GM12878 (cell line): ENCODE measurements around the gene PID1. TPM values are rescaled to one million over a fixed set of nuclear protein-coding genes. Genes with fewer than 3 reads are reported as not detected.

Source experiments
- ATAC-seq: fragments of 200-7000 bp; cut with Tn5 transposase; 3 replicates; pipeline ENCODE4 v1.9.1; 2020; ENCODE audit warnings: mild to moderate bottlenecking, moderate library complexity
- BruUV-seq: library from RNA; stranded (reverse); fragments of 400-500 nt; replicated peaks from 2 replicates; lab custom pipeline; 2021; lab: Mats Ljungman, UMichigan
- CTCF ChIA-PET: fragments of 300-600 bp; sonication (Branson Sonifier 250); formaldehyde crosslinking; extraction: SDS; loops from one replicate; lab custom pipeline; 2021; ENCODE audit warnings: inconsistent platforms; lab: Yijun Ruan, JAX
- POLR2A ChIA-PET: fragments of 350-600 bp; formaldehyde crosslinking; extraction: SDS; loops from one replicate; lab custom pipeline; 2021; ENCODE audit warnings: inconsistent platforms; lab: Charles Lee
- RAD21 ChIA-PET: fragments of 300-600 bp; sonication (Branson Sonifier 250); formaldehyde crosslinking; loops from one replicate; lab custom pipeline; 2023; ENCODE audit warnings: antibody characterized with exemption; ENCODE audit not compliant: unreplicated experiment; lab: Charles Lee
- SMC1A ChIA-PET: fragments of 300-600 bp; sonication (Branson Sonifier 250); formaldehyde crosslinking; loops from one replicate; lab custom pipeline; 2023; ENCODE audit not compliant: unreplicated experiment, uncharacterized antibody; lab: Charles Lee
- DNase-seq: peaks from one replicate; pipeline ENCODE4 v3.0.0-alpha.2; 2011; ENCODE audit warnings: low read depth, low spot score
- FAIRE-seq: peaks from 3 replicates; lab custom pipeline; 2011; peaks lifted over from hg19 to GRCh38; lab: Jason Lieb, UNC
- H2AFZ ChIP-seq: 2 replicates; pipeline ENCODE4 v1.6.0; 2011; ENCODE audit warnings: low read depth, low read length, control low read depth; ENCODE audit not compliant: control insufficient read depth
- H3K27ac ChIP-seq: 2 replicates; pipeline ENCODE4 v1.5.1; 2011; ENCODE audit warnings: control low read depth; ENCODE audit not compliant: control insufficient read depth, insufficient read depth
- H3K27me3 ChIP-seq, 2 experiments: replicated peaks in 1 of 2; 2 replicates each; pipeline versions ENCODE4 v1.6.0 to v1.6.1; 2011; ENCODE audit warnings: low read length in 1 of 2; ENCODE audit not compliant: control insufficient read depth in 2 of 2, insufficient read depth in 2 of 2
- H3K36me3 ChIP-seq, 2 experiments: 2 replicates each; pipeline ENCODE4 v1.5.1; 2011; ENCODE audit warnings: low read length in 1 of 2; ENCODE audit not compliant: control insufficient read depth in 2 of 2, insufficient read depth in 2 of 2
- H3K4me1 ChIP-seq: 2 replicates; pipeline ENCODE4 v1.6.1; 2011; ENCODE audit warnings: mild to moderate bottlenecking, low read length, moderate library complexity, mixed read lengths; ENCODE audit not compliant: control insufficient read depth, insufficient read depth
- H3K4me2 ChIP-seq: 2 replicates; pipeline ENCODE4 v1.6.0; 2011; ENCODE audit warnings: control low read depth; ENCODE audit not compliant: control insufficient read depth, insufficient read depth
- H3K4me3 ChIP-seq: fragments of 200-600 bp; sonication (generic); 2 replicates; pipeline ENCODE4 v1.5.1; 2016
- H3K79me2 ChIP-seq: 2 replicates; pipeline ENCODE4 v1.6.0; 2011; ENCODE audit warnings: low read length; ENCODE audit not compliant: control insufficient read depth, insufficient read depth
- H3K9ac ChIP-seq: 2 replicates; pipeline ENCODE4 v1.8.0; 2011; ENCODE audit warnings: low read length, control low read depth, mixed read lengths; ENCODE audit not compliant: control insufficient read depth, insufficient read depth
- H3K9me3 ChIP-seq: replicated peaks from 3 replicates; pipeline ENCODE4 v1.5.1; 2011; ENCODE audit warnings: mild to moderate bottlenecking, low read length; ENCODE audit not compliant: control insufficient read depth, insufficient read depth
- H4K20me1 ChIP-seq: 2 replicates; pipeline ENCODE4 v1.6.0; 2011; ENCODE audit not compliant: control insufficient read depth, insufficient read depth
- BHLHE40 ChIP-seq, 2 experiments: fragments of 450-650 bp in 1 of 2; IDR thresholded peaks; 2 replicates each; pipeline ENCODE4 v1.6.1; 2011 to 2017; ENCODE audit warnings: low read depth in 2 of 2, borderline replicate concordance in 1 of 2, improper control_type of control experiment in 1 of 2, low read length in 1 of 2, mild to moderate bottlenecking in 1 of 2
- CEBPB ChIP-seq, 2 experiments: fragments of 150-350 bp in 1 of 2; IDR thresholded peaks; 2 replicates each; pipeline ENCODE4 v1.6.1; 2012 to 2014; ENCODE audit warnings: low read depth in 2 of 2, low read length in 2 of 2, borderline replicate concordance in 1 of 2, inconsistent platforms in 1 of 2
- CHD1 ChIP-seq: IDR thresholded peaks from 2 replicates; pipeline ENCODE4 v1.6.1; 2012; ENCODE audit warnings: low read depth, low read length, improper control_type of control experiment
- IRF4 ChIP-seq: IDR thresholded peaks from 2 replicates; pipeline ENCODE4 v1.6.1; 2011; ENCODE audit warnings: low read depth, low read length
- KLF5 ChIP-seq: fragments of 450-650 bp; IDR thresholded peaks from 2 replicates; pipeline ENCODE4 v1.6.1; 2014; ENCODE audit warnings: mild to moderate bottlenecking; ENCODE audit not compliant: partially characterized antibody
- LARP7 ChIP-seq: fragments of 450-650 bp; IDR thresholded peaks from 2 replicates; pipeline ENCODE4 v1.6.1; 2017; ENCODE audit warnings: mild to moderate bottlenecking
- MTA3 ChIP-seq: IDR thresholded peaks from 2 replicates; pipeline ENCODE4 v1.6.1; 2012; ENCODE audit warnings: low read length, inconsistent platforms, borderline replicate concordance
- NRF1 ChIP-seq: conservative IDR thresholded peaks from 2 replicates; pipeline ENCODE4 v1.6.1; 2011; ENCODE audit warnings: mild to moderate bottlenecking, low read depth, low read length, improper control_type of control experiment
- RAD51 ChIP-seq: fragments of 450-650 bp; IDR thresholded peaks from 2 replicates; pipeline ENCODE4 v1.6.1; 2016; ENCODE audit warnings: moderate library complexity, mild to moderate bottlenecking, inconsistent platforms
- SMARCA5 ChIP-seq: fragments of 450-650 bp; IDR thresholded peaks from 2 replicates; pipeline ENCODE4 v1.6.1; 2017; ENCODE audit warnings: mild to moderate bottlenecking
- SUPT20H ChIP-seq: IDR thresholded peaks from 2 replicates; pipeline ENCODE4 v1.6.1; 2011; ENCODE audit warnings: low read depth, mild to moderate bottlenecking, low read length, moderate library complexity, borderline replicate concordance; ENCODE audit not compliant: control insufficient read depth
- YY1 ChIP-seq: IDR thresholded peaks from 2 replicates; pipeline ENCODE4 v1.6.1; 2011; ENCODE audit warnings: low read depth, mild to moderate bottlenecking, low read length
- ZNF24 ChIP-seq: fragments of 450-650 bp; IDR thresholded peaks from 2 replicates; pipeline ENCODE4 v1.6.1; 2017; ENCODE audit warnings: antibody characterized with exemption, mild to moderate bottlenecking
- ZNF622 ChIP-seq: fragments of 450-650 bp; IDR thresholded peaks from 2 replicates; pipeline ENCODE4 v1.6.1; 2017; ENCODE audit warnings: mild to moderate bottlenecking, inconsistent platforms
- WGBS: methylation state at CpG from one replicate; pipeline ENCODE4 v1.1.6; 2016; ENCODE audit warnings: low lambda C conversion rate; ENCODE audit not compliant: insufficient replicate concordance, insufficient coverage; ENCODE audit errors: missing lambda C conversion rate; 5-methylcytosine and 5-hydroxymethylcytosine counted together
- in situ Hi-C: fragments of 300-500 bp; cut with MboI; formaldehyde crosslinking; loops from 9 replicates; pipeline ENCODE4 v1.14.3; 2018; ENCODE audit warnings: mixed read lengths
- intact Hi-C: fragments of 100-400 bp; cut with micrococcal nuclease; formaldehyde crosslinking; loops from one replicate; pipeline ENCODE4 v1.14.2; 2022; ENCODE audit not compliant: unreplicated experiment
- polyA plus RNA-seq, 11 experiments: library from polyadenylated mRNA; depleted of rRNA in 4 of 11; unstranded in 6 of 11; stranded (reverse) in 5 of 11; fragments of >200 nt; fragmentation: Nextera tagmentation in 4 of 11; fragmentation: Illumina TruSeq in 1 of 11; extraction: Ambion mirVana in 4 of 11; extraction: Trizol in 1 of 11; gene quantifications; 1 replicate in 1 of 11; 2 replicates in 10 of 11; pipeline versions ENCODE4 v1.2.1 to v1.2.3, GENCODE V29; 2011 to 2016; ENCODE audit warnings: inconsistent platforms in 2 of 11, missing spikeins in 2 of 11, low read depth in 1 of 11
- total RNA-seq, 4 experiments: library from RNA; depleted of rRNA in 3 of 4; stranded (reverse); fragments of >200 nt in 3 of 4; fragmentation: Illumina TruSeq in 1 of 4; extraction: Trizol in 1 of 4; gene quantifications; 2 replicates each; pipeline versions ENCODE4 v1.2.1 to v1.2.3, GENCODE V29; 2013 to 2021
- TF ChIP-seq, protein P1 (sequence below): fragments of 450-650 bp; conservative IDR thresholded peaks from 2 replicates; pipeline ENCODE4 v1.6.1; 2017; ENCODE audit warnings: mild to moderate bottlenecking, moderate library complexity
- TF ChIP-seq, protein P2 (sequence below): fragments of 450-650 bp; IDR thresholded peaks from 2 replicates; pipeline ENCODE4 v1.6.1; 2017; ENCODE audit warnings: borderline replicate concordance

The PID1 gene
- total and polyA plus RNA-seq, 10 of the 15 experiments (the other 5 are each of a cell fraction or from before 2014, with no cell fraction given): not detected

DNA sequence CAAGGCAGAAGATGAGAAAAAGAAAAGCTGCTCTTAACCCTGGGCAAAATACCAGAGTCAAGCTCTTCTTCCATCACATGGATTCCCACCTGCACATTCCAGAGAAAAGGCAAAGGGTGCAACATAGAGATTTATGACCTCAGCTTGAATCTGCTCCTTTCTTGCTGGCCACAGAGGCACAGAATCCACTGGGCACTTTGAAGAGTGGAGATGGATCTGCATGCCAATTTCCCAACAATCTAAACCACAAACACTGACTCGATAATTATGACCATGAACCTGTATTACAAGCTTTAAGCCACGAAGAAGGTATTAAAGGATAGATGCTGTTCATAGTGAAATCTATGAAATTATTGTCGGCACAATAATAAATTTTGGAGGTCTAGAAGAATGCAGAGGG lies 237.3 kb downstream of the PID1 start:
- Histone ChIP-seq H4K20me1 (no peaks in the 10 kb centered on the region), H3K79me2 (no peaks in the 10 kb centered on the region), H3K27ac (no peak overlapping the region), H3K9me3 (no peaks in the 10 kb centered on the region), H3K27me3 (no peaks in the 10 kb centered on the region; a peak in 1 of 4 replicates), H2AFZ (no peak overlapping the region), H3K4me3 (no peak overlapping the region), H3K4me2 (no peak overlapping the region), H3K36me3 (no peaks in the 10 kb centered on the region), H3K4me1 (no peaks in the 10 kb centered on the region), H3K9ac (no peak overlapping the region)
- no peak for TF ChIP-seq IRF4
- no peak for TF ChIP-seq LARP7
- no peak for TF ChIP-seq KLF5
- FAIRE-seq (no peak), ATAC-seq (no peak), DNase-seq (no peak)
- ChIA-PET RAD21 (no interaction called here), POLR2A (no interaction called here), SMC1A (no interaction called here), CTCF (no interaction called here)
- intact Hi-C loops: no loop called here
- in situ Hi-C loops: no loop called here
- BruUV-seq: no TSS peak
- 0% methylated on average over 3 of the region's 3 CpGs for WGBS

DNA sequence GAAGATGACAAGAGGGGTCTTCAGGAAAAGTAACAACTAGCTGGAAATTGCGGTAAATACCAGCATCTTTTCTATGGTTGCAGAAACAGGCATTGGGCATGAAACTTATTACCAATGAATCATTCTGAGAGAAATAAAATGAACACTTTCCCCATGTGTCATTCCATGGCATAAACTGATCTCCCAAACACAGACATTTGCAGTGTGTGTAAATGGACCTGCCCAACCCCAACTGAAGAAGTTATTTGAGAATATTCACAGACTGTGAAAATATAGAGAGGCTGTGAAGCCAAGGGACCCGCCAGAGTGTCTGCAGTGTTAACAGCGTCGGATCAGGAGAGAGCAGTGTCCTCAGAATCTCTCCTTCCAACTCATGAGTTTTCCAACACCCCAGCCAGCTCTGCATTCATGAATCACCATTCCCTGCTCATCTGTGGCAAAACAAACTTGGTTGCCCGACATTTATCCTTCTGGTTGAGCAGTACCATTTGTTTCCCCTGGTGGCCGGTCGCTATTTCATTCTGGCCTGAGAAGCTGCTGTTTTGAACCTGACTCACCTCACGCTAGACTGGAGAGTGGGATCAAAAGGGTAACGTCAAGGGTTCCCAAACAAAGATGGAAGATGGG lies 238.4 kb downstream of the PID1 start:
- FAIRE-seq (no peak), ATAC-seq (no peak), DNase-seq (no peak)
- ChIA-PET SMC1A (no interaction called here), CTCF (no interaction called here), RAD21 (no interaction called here), POLR2A (no interaction called here)
- Histone ChIP-seq H3K36me3 (no peaks in the 10 kb centered on the region), H3K4me3 (no peak overlapping the region), H3K79me2 (no peaks in the 10 kb centered on the region), H3K9ac (no peak overlapping the region), H3K9me3 (no peaks in the 10 kb centered on the region), H3K4me2 (no peak overlapping the region), H3K27ac (no peak overlapping the region), H3K4me1 (no peaks in the 10 kb centered on the region), H4K20me1 (no peaks in the 10 kb centered on the region), H2AFZ (no peak overlapping the region), H3K27me3 (no peaks in the 10 kb centered on the region; a peak in 1 of 4 replicates)
- in situ Hi-C loops (no loop called here), intact Hi-C loops (no loop called here)
- BruUV-seq: no TSS peak
- 50% methylated on average over 9 of the region's 9 CpGs for WGBS
- TF ChIP-seq YY1 (no peak), MTA3 (no peak), ZNF24 (no peak), CEBPB (IDR thresholded peaks at IDR 0.05; ENCODE audit: borderline replicate concordance in 1 of 2, low read depth in 2 of 2, low read length in 2 of 2) (no peak), NRF1 (no peak), ZNF622 (no peak), SMARCA5 (no peak), BHLHE40 (IDR thresholded peaks at IDR 0.05; ENCODE audit: borderline replicate concordance in 1 of 2, low read depth in 2 of 2, low read length in 1 of 2) (no peak), CHD1 (no peak), SUPT20H (no peak), RAD51 (no peak)
- TF ChIP-seq, protein P1, sequence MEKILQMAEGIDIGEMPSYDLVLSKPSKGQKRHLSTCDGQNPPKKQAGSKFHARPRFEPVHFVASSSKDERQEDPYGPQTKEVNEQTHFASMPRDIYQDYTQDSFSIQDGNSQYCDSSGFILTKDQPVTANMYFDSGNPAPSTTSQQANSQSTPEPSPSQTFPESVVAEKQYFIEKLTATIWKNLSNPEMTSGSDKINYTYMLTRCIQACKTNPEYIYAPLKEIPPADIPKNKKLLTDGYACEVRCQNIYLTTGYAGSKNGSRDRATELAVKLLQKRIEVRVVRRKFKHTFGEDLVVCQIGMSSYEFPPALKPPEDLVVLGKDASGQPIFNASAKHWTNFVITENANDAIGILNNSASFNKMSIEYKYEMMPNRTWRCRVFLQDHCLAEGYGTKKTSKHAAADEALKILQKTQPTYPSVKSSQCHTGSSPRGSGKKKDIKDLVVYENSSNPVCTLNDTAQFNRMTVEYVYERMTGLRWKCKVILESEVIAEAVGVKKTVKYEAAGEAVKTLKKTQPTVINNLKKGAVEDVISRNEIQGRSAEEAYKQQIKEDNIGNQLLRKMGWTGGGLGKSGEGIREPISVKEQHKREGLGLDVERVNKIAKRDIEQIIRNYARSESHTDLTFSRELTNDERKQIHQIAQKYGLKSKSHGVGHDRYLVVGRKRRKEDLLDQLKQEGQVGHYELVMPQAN: no peak
- TF ChIP-seq, protein P2, sequence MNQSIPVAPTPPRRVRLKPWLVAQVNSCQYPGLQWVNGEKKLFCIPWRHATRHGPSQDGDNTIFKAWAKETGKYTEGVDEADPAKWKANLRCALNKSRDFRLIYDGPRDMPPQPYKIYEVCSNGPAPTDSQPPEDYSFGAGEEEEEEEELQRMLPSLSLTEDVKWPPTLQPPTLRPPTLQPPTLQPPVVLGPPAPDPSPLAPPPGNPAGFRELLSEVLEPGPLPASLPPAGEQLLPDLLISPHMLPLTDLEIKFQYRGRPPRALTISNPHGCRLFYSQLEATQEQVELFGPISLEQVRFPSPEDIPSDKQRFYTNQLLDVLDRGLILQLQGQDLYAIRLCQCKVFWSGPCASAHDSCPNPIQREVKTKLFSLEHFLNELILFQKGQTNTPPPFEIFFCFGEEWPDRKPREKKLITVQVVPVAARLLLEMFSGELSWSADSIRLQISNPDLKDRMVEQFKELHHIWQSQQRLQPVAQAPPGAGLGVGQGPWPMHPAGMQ: no peak
